ENCODE results near the gene ANKRD53. TPM values are rescaled to one million over a fixed set of nuclear protein-coding genes. Genes with fewer than 3 reads are reported as not detected.
A peak's percentile ranks its signal among the peaks of the same experiment; 100 is the strongest.

Gene ANKRD53
- total RNA-seq, 5 donors from 2014 or later (not counting 1 experiment from before 2014, with no cell fraction given) = 0.20 to 0.88 (median 0.45) TPM; not detected in 1

GRCh38 chr2:70935468-70936164 is 42.8 kb upstream of the ANKRD53 start, which contains the start of gene ATP6V1B1:
Gene ATP6V1B1, plus strand, starts transcription at chr2:70935900. Its CDS starts 55 bp downstream, at chr2:70935955.
- Histone ChIP-seq H3K27ac (ENCODE audit: low read length) (no peak within 1 kb of the TSS), H3K9me3 (no peaks in the 10 kb centered on the region), H3K36me3 (ENCODE audit: control insufficient read depth in 2 of 2, extremely low read depth in 1 of 2, insufficient read depth in 1 of 2, low read length in 1 of 2) (no peaks in the 10 kb centered on the region), H3K4me1 (ENCODE audit: control insufficient read depth in 1 of 2, extremely low read depth in 1 of 2, insufficient read depth in 2 of 2, low read length in 2 of 2) (no peaks in the 10 kb centered on the region), H3K4me3 (ENCODE audit: control insufficient read depth in 1 of 2, extremely low read depth in 1 of 2, low read length in 1 of 2) (no peak within 1 kb of the TSS), H3K27me3 (replicated peaks in 1 of 2; ENCODE audit: control insufficient read depth in 2 of 2, extremely low read depth in 1 of 2, insufficient read depth in 2 of 2, low read length in 1 of 2) (peaks cover 0 to 54% of the 10 kb centered on the region in 2 experiments)
- CTCF ChIA-PET = no interaction called here
- no peak for ATAC-seq (replicated peaks in 1 of 4)
- peaks cover 9 to 26% of the 10 kb centered on the region in 2 donors for H3K27me3 Mint-ChIP-seq
- no peak within 1 kb of the TSS for H3K27ac Mint-ChIP-seq
- POLR2A ChIA-PET = no interaction called here
- H3K36me3 Mint-ChIP-seq = no peaks in the 10 kb centered on the region
- no peak for DNase-seq
- no peak within 1 kb of the TSS for H3K4me3 Mint-ChIP-seq
- H3K4me1 Mint-ChIP-seq = no peaks in the 10 kb centered on the region
- H3K9me3 Mint-ChIP-seq = no peaks in the 10 kb centered on the region
- WGBS (ENCODE audit: insufficient coverage) = 79% methylated on average over 8 of the region's 14 CpGs

- WGBS (ENCODE audit: insufficient coverage) = 79% methylated on average over 10 of the region's 10 CpGs
- H3K27ac Mint-ChIP-seq = no peak overlapping the region
- POLR2A ChIA-PET = interaction anchor here in 1 of 2 donors (0.5 kb wide), 1 partner anchor 101 kb away, joined by 3 read pairs; the partner anchor contains the start of gene CD207
Measured at GRCh38 chr2:70936165-70936978, 42.1 kb upstream of the ANKRD53 start.

GRCh38 chr2:70936979-70937811 is 41.2 kb upstream of the ANKRD53 start:
- ChIA-PET POLR2A (no interaction called here), CTCF (no interaction called here)
- H3K9me3 Mint-ChIP-seq = no peaks in the 10 kb centered on the region
- no peak overlapping the region for H3K27ac Mint-ChIP-seq
- Histone ChIP-seq H3K9me3 (no peaks in the 10 kb centered on the region), H3K4me1 (ENCODE audit: control insufficient read depth in 1 of 2, extremely low read depth in 1 of 2, insufficient read depth in 2 of 2, low read length in 2 of 2) (no peaks in the 10 kb centered on the region), H3K36me3 (ENCODE audit: control insufficient read depth in 2 of 2, extremely low read depth in 1 of 2, insufficient read depth in 1 of 2, low read length in 1 of 2) (no peaks in the 10 kb centered on the region), H3K27ac (ENCODE audit: low read length) (no peak overlapping the region), H3K27me3 (replicated peaks in 1 of 2; ENCODE audit: control insufficient read depth in 2 of 2, extremely low read depth in 1 of 2, insufficient read depth in 2 of 2, low read length in 1 of 2) (peaks cover 0 to 38% of the 10 kb centered on the region in 2 experiments), H3K4me3 (ENCODE audit: control insufficient read depth in 1 of 2, extremely low read depth in 1 of 2, low read length in 1 of 2) (no peak overlapping the region)
- ATAC-seq (replicated peaks in 1 of 4) = no peak
- 42% methylated on average over 3 of the region's 10 CpGs for WGBS (ENCODE audit: insufficient coverage)
- no peak overlapping the region for H3K4me3 Mint-ChIP-seq
- peak in 1 of 35 experiments; percentile 5 for DNase-seq
- H3K36me3 Mint-ChIP-seq = no peaks in the 10 kb centered on the region
- H3K4me1 Mint-ChIP-seq = no peaks in the 10 kb centered on the region
- H3K27me3 Mint-ChIP-seq = peaks cover 9 to 22% of the 10 kb centered on the region in 2 donors

More at GRCh38 chr2:70936165-70936978, 42.1 kb upstream of the ANKRD53 start:
- no peaks in the 10 kb centered on the region for H3K36me3 ChIP-seq (ENCODE audit: control insufficient read depth in 2 of 2, extremely low read depth in 1 of 2, insufficient read depth in 1 of 2, low read length in 1 of 2)
- ATAC-seq (replicated peaks in 1 of 4) (no peak), DNase-seq (no peak)
- no peaks in the 10 kb centered on the region for H3K9me3 ChIP-seq
- Mint-ChIP-seq H3K4me1 (no peaks in the 10 kb centered on the region), H3K27me3 (peaks cover 9 to 23% of the 10 kb centered on the region in 2 donors), H3K9me3 (no peaks in the 10 kb centered on the region), H3K36me3 (no peaks in the 10 kb centered on the region), H3K4me3 (no peak overlapping the region)
- H3K27ac ChIP-seq (ENCODE audit: low read length) = no peak overlapping the region
- no peak overlapping the region for H3K4me3 ChIP-seq (ENCODE audit: control insufficient read depth in 1 of 2, extremely low read depth in 1 of 2, low read length in 1 of 2)
- CTCF ChIA-PET = no interaction called here
- H3K27me3 ChIP-seq (replicated peaks in 1 of 2; ENCODE audit: control insufficient read depth in 2 of 2, extremely low read depth in 1 of 2, insufficient read depth in 2 of 2, low read length in 1 of 2) = peaks cover 0 to 46% of the 10 kb centered on the region in 2 experiments
- no peaks in the 10 kb centered on the region for H3K4me1 ChIP-seq (ENCODE audit: control insufficient read depth in 1 of 2, extremely low read depth in 1 of 2, insufficient read depth in 2 of 2, low read length in 2 of 2)

- WGBS (ENCODE audit: insufficient coverage) = 79% methylated on average over 4 of the region's 10 CpGs
- H3K27me3 ChIP-seq (replicated peaks in 1 of 2; ENCODE audit: control insufficient read depth in 2 of 2, extremely low read depth in 1 of 2, insufficient read depth in 2 of 2, low read length in 1 of 2) = peaks cover 0 to 34% of the 10 kb centered on the region in 2 experiments
- no peak overlapping the region for H3K27ac Mint-ChIP-seq
- peaks cover 9 to 22% of the 10 kb centered on the region in 2 donors for H3K27me3 Mint-ChIP-seq
- no peaks in the 10 kb centered on the region for H3K4me1 ChIP-seq (ENCODE audit: control insufficient read depth in 1 of 2, extremely low read depth in 1 of 2, insufficient read depth in 2 of 2, low read length in 2 of 2)
- H3K36me3 ChIP-seq (ENCODE audit: control insufficient read depth in 2 of 2, extremely low read depth in 1 of 2, insufficient read depth in 1 of 2, low read length in 1 of 2) = no peaks in the 10 kb centered on the region
- H3K9me3 ChIP-seq = no peaks in the 10 kb centered on the region
- H3K4me1 Mint-ChIP-seq = no peaks in the 10 kb centered on the region
- H3K27ac ChIP-seq (ENCODE audit: low read length) = no peak overlapping the region
- H3K4me3 Mint-ChIP-seq = no peak overlapping the region
- H3K36me3 Mint-ChIP-seq = no peaks in the 10 kb centered on the region
- H3K9me3 Mint-ChIP-seq = no peaks in the 10 kb centered on the region
- ChIA-PET CTCF (no interaction called here), POLR2A (no interaction called here)
- H3K4me3 ChIP-seq (ENCODE audit: control insufficient read depth in 1 of 2, extremely low read depth in 1 of 2, low read length in 1 of 2) = no peak overlapping the region
- peak in 1 of 35 experiments; percentile 19 for DNase-seq
- ATAC-seq (replicated peaks in 1 of 4) = no peak
Measured at GRCh38 chr2:70937866-70938585, 40.4 kb upstream of the ANKRD53 start.

- H3K36me3 Mint-ChIP-seq = no peaks in the 10 kb centered on the region
- ChIA-PET CTCF (no interaction called here), POLR2A (no interaction called here)
- Histone ChIP-seq H3K27ac (ENCODE audit: low read length) (no peak overlapping the region), H3K9me3 (no peaks in the 10 kb centered on the region), H3K4me1 (ENCODE audit: control insufficient read depth in 1 of 2, extremely low read depth in 1 of 2, insufficient read depth in 2 of 2, low read length in 2 of 2) (no peaks in the 10 kb centered on the region), H3K4me3 (ENCODE audit: control insufficient read depth in 1 of 2, extremely low read depth in 1 of 2, low read length in 1 of 2) (no peak overlapping the region), H3K27me3 (replicated peaks in 1 of 2; ENCODE audit: control insufficient read depth in 2 of 2, extremely low read depth in 1 of 2, insufficient read depth in 2 of 2, low read length in 1 of 2) (peaks cover 0 to 31% of the 10 kb centered on the region in 2 experiments), H3K36me3 (ENCODE audit: control insufficient read depth in 2 of 2, extremely low read depth in 1 of 2, insufficient read depth in 1 of 2, low read length in 1 of 2) (no peaks in the 10 kb centered on the region)
- H3K27me3 Mint-ChIP-seq = peaks cover 9 to 19% of the 10 kb centered on the region in 2 donors
- ATAC-seq (replicated peaks in 1 of 4) = no peak
- 75% methylated on average over 2 of the region's 3 CpGs for WGBS (ENCODE audit: insufficient coverage)
- no peaks in the 10 kb centered on the region for H3K4me1 Mint-ChIP-seq
- DNase-seq = peak in 1 of 35 experiments; percentile 2
- no peak overlapping the region for H3K4me3 Mint-ChIP-seq
- no peaks in the 10 kb centered on the region for H3K9me3 Mint-ChIP-seq
- H3K27ac Mint-ChIP-seq = no peak overlapping the region
Measured at GRCh38 chr2:70938586-70938950, 39.9 kb upstream of the ANKRD53 start.

Measured in T-cell (primary cell).